ENCODE measurements around the gene RXFP3.

Gene RXFP3

DNA sequence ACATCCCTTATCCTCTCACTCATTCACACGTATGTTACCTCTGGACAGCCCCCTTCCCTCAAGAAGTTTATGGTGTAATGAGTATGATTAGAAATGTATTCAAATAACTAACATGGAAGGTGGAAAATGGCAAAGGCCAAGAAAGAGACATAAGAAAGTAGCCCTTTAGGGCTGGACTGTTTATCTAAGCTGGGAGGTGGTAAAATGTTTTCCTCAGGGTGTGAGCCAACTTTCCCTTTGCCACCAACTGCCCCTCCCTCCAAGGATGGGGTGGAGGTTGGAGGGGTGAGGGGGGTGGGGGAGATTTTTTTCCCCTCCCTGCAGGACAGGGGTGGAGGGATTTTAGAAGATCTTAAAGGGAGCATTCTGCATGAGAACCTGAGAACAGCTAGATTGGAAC lies 40.1 kb downstream of the RXFP3 start:
- in situ Hi-C loops (cut with MboI; ENCODE audit: low pct_unique_long_range_greater_than_20kb, low sequenced_read_pairs, unreplicated experiment), result no loop called here
- DNase-seq (ENCODE audit: low spot score), result no peak
- TF ChIP-seq, protein P1, sequence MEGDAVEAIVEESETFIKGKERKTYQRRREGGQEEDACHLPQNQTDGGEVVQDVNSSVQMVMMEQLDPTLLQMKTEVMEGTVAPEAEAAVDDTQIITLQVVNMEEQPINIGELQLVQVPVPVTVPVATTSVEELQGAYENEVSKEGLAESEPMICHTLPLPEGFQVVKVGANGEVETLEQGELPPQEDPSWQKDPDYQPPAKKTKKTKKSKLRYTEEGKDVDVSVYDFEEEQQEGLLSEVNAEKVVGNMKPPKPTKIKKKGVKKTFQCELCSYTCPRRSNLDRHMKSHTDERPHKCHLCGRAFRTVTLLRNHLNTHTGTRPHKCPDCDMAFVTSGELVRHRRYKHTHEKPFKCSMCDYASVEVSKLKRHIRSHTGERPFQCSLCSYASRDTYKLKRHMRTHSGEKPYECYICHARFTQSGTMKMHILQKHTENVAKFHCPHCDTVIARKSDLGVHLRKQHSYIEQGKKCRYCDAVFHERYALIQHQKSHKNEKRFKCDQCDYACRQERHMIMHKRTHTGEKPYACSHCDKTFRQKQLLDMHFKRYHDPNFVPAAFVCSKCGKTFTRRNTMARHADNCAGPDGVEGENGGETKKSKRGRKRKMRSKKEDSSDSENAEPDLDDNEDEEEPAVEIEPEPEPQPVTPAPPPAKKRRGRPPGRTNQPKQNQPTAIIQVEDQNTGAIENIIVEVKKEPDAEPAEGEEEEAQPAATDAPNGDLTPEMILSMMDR (IDR thresholded peaks at IDR 0.05; ENCODE audit: extremely low read depth, insufficient read depth, missing control alignments), result no peak

DNA sequence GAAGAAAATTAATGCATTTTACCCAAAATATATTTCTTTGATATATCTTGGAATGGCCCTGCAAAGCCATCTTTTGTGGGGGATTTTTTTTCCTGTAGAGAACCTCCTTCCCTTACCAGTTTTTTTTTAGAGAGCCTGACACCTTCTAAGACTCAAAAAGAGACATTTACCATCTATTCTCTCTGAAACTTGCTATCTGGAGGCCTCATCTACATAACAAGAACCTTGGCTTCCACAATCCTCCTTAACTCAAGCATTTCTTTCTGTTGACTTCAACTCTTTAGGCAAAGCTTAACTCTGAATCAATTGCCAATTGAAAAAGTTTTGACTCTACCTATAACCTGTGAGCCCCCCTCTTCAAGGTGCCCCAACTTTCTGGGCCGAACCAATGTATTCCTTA lies 42.1 kb downstream of the RXFP3 start:
- TF ChIP-seq, protein P1 (IDR thresholded peaks at IDR 0.05; ENCODE audit: extremely low read depth, insufficient read depth, missing control alignments), result no peak
- in situ Hi-C loops (cut with MboI; ENCODE audit: low pct_unique_long_range_greater_than_20kb, low sequenced_read_pairs, unreplicated experiment), result no loop called here
- DNase-seq (ENCODE audit: low spot score), result no peak

- in situ Hi-C loops (cut with MboI; ENCODE audit: low pct_unique_long_range_greater_than_20kb, low sequenced_read_pairs, unreplicated experiment), result no loop called here
- TF ChIP-seq, protein P1 (IDR thresholded peaks at IDR 0.05; ENCODE audit: extremely low read depth, insufficient read depth, missing control alignments), result no peak
- DNase-seq (ENCODE audit: low spot score), result no peak
Observed at GRCh38 chr5:33980030-33980429, 43.8 kb downstream of the RXFP3 start.

DNA sequence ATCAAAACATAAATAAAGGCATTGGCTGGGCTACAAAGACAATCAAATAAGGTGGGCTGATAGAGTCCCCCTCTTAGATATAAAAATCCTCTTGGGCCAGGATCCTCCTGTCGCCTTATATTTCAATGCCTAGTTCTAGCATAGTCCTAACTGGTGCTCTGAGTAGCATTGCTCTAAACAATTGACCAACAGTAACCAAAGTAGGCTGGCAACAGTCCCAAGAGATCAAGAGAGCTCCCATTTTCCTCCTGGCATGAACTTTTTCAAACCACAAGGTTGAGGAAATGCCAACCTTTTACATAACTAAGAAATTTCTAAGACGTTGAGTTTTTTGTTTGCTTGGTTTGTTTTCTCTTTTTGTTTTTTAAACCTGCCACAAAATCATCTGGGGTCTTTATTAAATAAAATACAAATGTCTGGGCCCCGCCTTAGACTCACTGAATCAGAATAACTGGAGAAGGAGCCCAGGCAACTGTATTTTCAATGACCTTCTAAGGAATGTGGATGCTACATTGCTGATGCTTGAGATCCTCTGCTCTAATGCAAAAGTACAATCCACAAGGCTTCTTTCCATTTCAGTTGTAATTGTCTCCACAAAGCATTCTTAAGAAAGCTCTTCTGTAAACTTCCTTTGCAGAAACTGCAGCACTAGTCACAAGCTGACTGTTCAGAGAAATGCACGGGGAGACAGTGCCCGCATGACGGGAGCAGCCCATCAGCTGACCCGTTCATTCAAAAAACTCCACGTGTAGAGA lies 45.4 kb downstream of the RXFP3 start:
- TF ChIP-seq, protein P1 (IDR thresholded peaks at IDR 0.05; ENCODE audit: extremely low read depth, insufficient read depth, missing control alignments), result no peak
- DNase-seq (ENCODE audit: low spot score), result no peak
- in situ Hi-C loops (cut with MboI; ENCODE audit: low pct_unique_long_range_greater_than_20kb, low sequenced_read_pairs, unreplicated experiment), result no loop called here

DNA sequence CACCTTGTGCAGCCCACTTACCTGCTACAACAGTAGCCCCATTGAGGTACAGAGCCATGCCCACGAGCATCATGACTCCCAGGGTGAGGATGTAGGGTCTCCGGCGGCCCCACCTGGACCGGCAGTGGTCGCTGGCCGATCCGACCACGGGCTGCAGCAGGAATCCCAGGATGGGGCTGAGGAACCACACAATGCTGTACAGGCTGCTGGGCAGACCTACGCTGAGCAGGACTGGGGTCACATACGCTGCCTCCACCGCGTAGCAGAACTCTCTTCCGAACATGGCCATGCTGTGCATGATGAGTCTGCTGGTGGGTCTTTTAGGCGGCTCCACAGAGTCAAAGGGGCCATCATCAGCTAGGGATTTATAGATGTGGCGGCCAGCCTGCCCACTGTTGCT lies 48.0 kb downstream of the RXFP3 start:
- in situ Hi-C loops (cut with MboI; ENCODE audit: low pct_unique_long_range_greater_than_20kb, low sequenced_read_pairs, unreplicated experiment), result no loop called here
- TF ChIP-seq, protein P1 (IDR thresholded peaks at IDR 0.05; ENCODE audit: extremely low read depth, insufficient read depth, missing control alignments), result no peak
- DNase-seq (ENCODE audit: low spot score), result no peak

- in situ Hi-C loops (cut with MboI; ENCODE audit: low pct_unique_long_range_greater_than_20kb, low sequenced_read_pairs, unreplicated experiment), result no loop called here
- no peak for DNase-seq (ENCODE audit: low spot score)
- TF ChIP-seq, protein P1 (IDR thresholded peaks at IDR 0.05; ENCODE audit: extremely low read depth, insufficient read depth, missing control alignments), result no peak
Observed at GRCh38 chr5:33984671-33985124, 48.5 kb downstream of the RXFP3 start, which contains the start of gene SLC45A2. Gene SLC45A2, minus strand, starts transcription at chr5:33984693. Its CDS starts 110 bp downstream, at chr5:33984583.
